Activated CD8-positive, alpha-beta T cell treated with anti-CD3 and anti-CD28 coated beads for 36 hours (primary cell): ENCODE measurements around the gene ZNF692. TPM values are rescaled to one million over a fixed set of nuclear protein-coding genes. Genes with fewer than 3 reads are reported as not detected.
A peak's percentile ranks its signal among the peaks of the same experiment; 100 is the strongest.
"Not testable (repeated sequence)": the region's sequence is repeated elsewhere in the genome, so short reads cannot be mapped to it uniquely, and the experiment has no call there.

Source experiments
- ATAC-seq: fragments of 200-7000 bp; cut with Tn5 transposase; one replicate; pipeline ENCODE4 v1.10.0; 2021; ENCODE audit warnings: mild to moderate bottlenecking, moderate library complexity
- CTCF ChIA-PET: fragments of 350-600 bp; sonication (Branson Sonifier 250); formaldehyde crosslinking; loops from one replicate; lab custom pipeline; 2021; ENCODE audit warnings: antibody characterized with exemption; lab: Charles Lee
- POLR2A ChIA-PET: fragments of 350-600 bp; sonication (Branson Sonifier 250); formaldehyde crosslinking; loops from one replicate; lab custom pipeline; 2021; ENCODE audit warnings: antibody characterized with exemption; lab: Charles Lee
- DNase-seq: peaks from one replicate; pipeline ENCODE4 v3.0.0-alpha.2; 2020
- H3K27ac Mint-ChIP-seq: one replicate; pipeline ENCODE4 v1.8.0; 2021; ENCODE audit warnings: mild to moderate bottlenecking, mixed read lengths
- H3K27me3 Mint-ChIP-seq: one replicate; pipeline ENCODE4 v1.8.0; 2021; ENCODE audit warnings: mixed read lengths
- H3K36me3 Mint-ChIP-seq: one replicate; pipeline ENCODE4 v1.8.0; 2021; ENCODE audit warnings: low read depth, mixed read lengths
- H3K4me1 Mint-ChIP-seq: one replicate; pipeline ENCODE4 v1.8.0; 2021; ENCODE audit warnings: low read depth, mixed read lengths
- H3K4me3 Mint-ChIP-seq: one replicate; pipeline ENCODE4 v1.8.0; 2021; ENCODE audit warnings: mild to moderate bottlenecking, moderate library complexity, mixed read lengths
- H3K9me3 Mint-ChIP-seq: one replicate; pipeline ENCODE4 v1.8.0; 2021; ENCODE audit warnings: mixed read lengths
- intact Hi-C: fragments of 100-400 bp; cut with micrococcal nuclease; formaldehyde crosslinking; loops from one replicate; pipeline ENCODE4 v1.10.0; 2022
- total RNA-seq, 2 experiments: library from RNA; stranded (reverse); gene quantifications; one replicate each; pipeline ENCODE4 v1.2.3, GENCODE V29; 2021
- TF ChIP-seq, protein P1 (sequence below): fragments of 200-600 bp; IDR thresholded peaks from one replicate; pipeline ENCODE4 v1.8.0; 2022; ENCODE audit warnings: antibody characterized with exemption, mild to moderate bottlenecking

Gene ZNF692
- total RNA-seq, 2 experiments from 2014 or later, result 80.8 to 85.6 TPM

GRCh38 chr1:248831842-248832241 is 27.0 kb downstream of the ZNF692 start:
- no peak overlapping the region for H3K27ac Mint-ChIP-seq
- POLR2A ChIA-PET, result interaction anchor here (0.6 to 1.1 kb wide), 2 partner anchors 18 to 26 kb away, joined by 3 read pairs; no protein-coding TSS in a partner anchor
- peaks cover 2% of the 10 kb centered on the region for H3K27me3 Mint-ChIP-seq
- ATAC-seq (no peak), DNase-seq (no peak)
- H3K9me3 Mint-ChIP-seq, result no peaks in the 10 kb centered on the region
- TF ChIP-seq, protein P1, sequence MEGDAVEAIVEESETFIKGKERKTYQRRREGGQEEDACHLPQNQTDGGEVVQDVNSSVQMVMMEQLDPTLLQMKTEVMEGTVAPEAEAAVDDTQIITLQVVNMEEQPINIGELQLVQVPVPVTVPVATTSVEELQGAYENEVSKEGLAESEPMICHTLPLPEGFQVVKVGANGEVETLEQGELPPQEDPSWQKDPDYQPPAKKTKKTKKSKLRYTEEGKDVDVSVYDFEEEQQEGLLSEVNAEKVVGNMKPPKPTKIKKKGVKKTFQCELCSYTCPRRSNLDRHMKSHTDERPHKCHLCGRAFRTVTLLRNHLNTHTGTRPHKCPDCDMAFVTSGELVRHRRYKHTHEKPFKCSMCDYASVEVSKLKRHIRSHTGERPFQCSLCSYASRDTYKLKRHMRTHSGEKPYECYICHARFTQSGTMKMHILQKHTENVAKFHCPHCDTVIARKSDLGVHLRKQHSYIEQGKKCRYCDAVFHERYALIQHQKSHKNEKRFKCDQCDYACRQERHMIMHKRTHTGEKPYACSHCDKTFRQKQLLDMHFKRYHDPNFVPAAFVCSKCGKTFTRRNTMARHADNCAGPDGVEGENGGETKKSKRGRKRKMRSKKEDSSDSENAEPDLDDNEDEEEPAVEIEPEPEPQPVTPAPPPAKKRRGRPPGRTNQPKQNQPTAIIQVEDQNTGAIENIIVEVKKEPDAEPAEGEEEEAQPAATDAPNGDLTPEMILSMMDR, result no peak
- no peak overlapping the region for H3K4me3 Mint-ChIP-seq
- H3K4me1 Mint-ChIP-seq, result peaks cover 3% of the 10 kb centered on the region
- CTCF ChIA-PET, result interaction anchor here (1.3 kb wide), 1 partner anchor 27 kb away, joined by 5 read pairs; the partner anchor contains the start of gene ZNF692
- intact Hi-C loops, result no loop called here
- no peaks in the 10 kb centered on the region for H3K36me3 Mint-ChIP-seq

DNA sequence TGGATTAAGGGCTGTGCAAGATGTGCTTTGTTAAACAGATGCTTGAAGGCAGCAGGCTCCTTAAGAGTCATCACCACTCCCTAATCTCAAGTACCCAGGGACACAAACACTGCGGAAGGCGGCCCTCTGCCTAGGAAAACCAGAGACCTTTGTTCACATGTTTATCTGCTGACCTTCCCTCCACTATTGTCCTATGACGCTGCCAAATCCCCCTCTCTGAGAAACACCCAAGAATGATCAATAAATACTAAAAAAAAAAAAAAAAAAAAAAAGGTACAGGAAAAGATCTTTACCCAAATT is 28.2 kb downstream of the ZNF692 start:
- CTCF ChIA-PET, DNase-seq, H3K27ac Mint-ChIP-seq, H3K4me1 Mint-ChIP-seq, H3K4me3 Mint-ChIP-seq, H3K36me3 Mint-ChIP-seq, H3K27me3 Mint-ChIP-seq, ATAC-seq, H3K9me3 Mint-ChIP-seq, intact Hi-C loops, POLR2A ChIA-PET: not testable (repeated sequence)

GRCh38 chr1:248828845-248829244 is 30.0 kb downstream of the ZNF692 start:
- intact Hi-C loops, result no loop called here
- Mint-ChIP-seq H3K27me3 (peaks cover 2% of the 10 kb centered on the region), H3K4me1 (peaks cover 21% of the 10 kb centered on the region), H3K9me3 (no peaks in the 10 kb centered on the region), H3K36me3 (peaks cover 6% of the 10 kb centered on the region), H3K27ac (peak overlapping the region; percentile 28), H3K4me3 (no peak overlapping the region)
- ChIA-PET POLR2A (interaction anchor here (4.5 kb wide), 1 partner anchor 9 kb away, joined by 45 read pairs; the partner anchor contains the start of gene ZNF672), CTCF (interaction anchor here (4.6 to 4.8 kb wide), 2 partner anchors 9 to 30 kb away, joined by 18 to 56 read pairs; partner anchors contain the start of genes ZNF672 and ZNF692)
- TF ChIP-seq, protein P1, result no peak
- ATAC-seq, result no peak
- DNase-seq, result no peak

- peak within 1 kb of the TSS; percentile 100 for H3K27ac Mint-ChIP-seq
- peaks cover 8% of the 10 kb centered on the region for H3K36me3 Mint-ChIP-seq
- ATAC-seq (peak; percentile 90), DNase-seq (peak; percentile 95)
- intact Hi-C loops, result no loop called here
- no peaks in the 10 kb centered on the region for H3K27me3 Mint-ChIP-seq
- POLR2A ChIA-PET, result interaction anchor here (0.7 to 4.5 kb wide), 7 partner anchors 9 to 973 kb away, joined by 3 to 45 read pairs (median 4); partner anchors contain the start of genes ZNF672 and ZNF692
- peaks cover 46% of the 10 kb centered on the region for H3K4me1 Mint-ChIP-seq
- no peaks in the 10 kb centered on the region for H3K9me3 Mint-ChIP-seq
- CTCF ChIA-PET, result interaction anchor here (0.7 to 4.8 kb wide), 13 partner anchors 11 to 204 kb away, joined by 3 to 56 read pairs (median 4); partner anchors contain the start of genes ZNF672 and ZNF692
- peak within 1 kb of the TSS; percentile 83 for H3K4me3 Mint-ChIP-seq
- TF ChIP-seq, protein P1, result peak; percentile 46
Measured at GRCh38 chr1:248825909-248826760, 32.8 kb downstream of the ZNF692 start, which contains the start of gene SH3BP5L. TSS of gene SH3BP5L (minus strand) at chr1:248825915. CDS start at chr1:248824935, 980 bp downstream.

- ATAC-seq (peak; percentile 4), DNase-seq (no peak)
- TF ChIP-seq, protein P1, result no peak
- Mint-ChIP-seq H3K4me3 (peak overlapping the region; percentile 83), H3K27ac (peak overlapping the region; percentile 100), H3K27me3 (no peaks in the 10 kb centered on the region), H3K4me1 (peaks cover 52% of the 10 kb centered on the region), H3K9me3 (no peaks in the 10 kb centered on the region), H3K36me3 (peaks cover 12% of the 10 kb centered on the region)
- CTCF ChIA-PET, result interaction anchor here (0.7 to 4.8 kb wide), 14 partner anchors 12 to 204 kb away, joined by 3 to 56 read pairs (median 4); partner anchors contain the start of genes ZNF672 and ZNF692
- intact Hi-C loops, result no loop called here
- POLR2A ChIA-PET, result interaction anchor here (1.0 to 4.5 kb wide), 6 partner anchors 8 to 83 kb away, joined by 3 to 45 read pairs (median 4); partner anchors contain the start of genes ZNF672 and ZNF692
Measured at GRCh38 chr1:248825573-248825908, 33.3 kb downstream of the ZNF692 start.
